Measurements from ENCODE around the gene ENPP6.

- TF ChIP-seq CTCF (IDR thresholded peaks at IDR 0.05) (no peak), POLR2A (IDR thresholded peaks at IDR 0.05) (no peak)
Measured at GRCh38 chr4:184162596-184162995, 55.1 kb downstream of the ENPP6 start.
